GM19025 (cell line): Measurements from ENCODE around the gene PALLD.

Experiments used
- ATAC-seq: cut with Tn5 transposase; IDR thresholded peaks from one replicate; pipeline ENCODE4 v1.9.1; 2021; ENCODE audit warnings: mild to moderate bottlenecking, low read depth, moderate library complexity; ENCODE audit not compliant: unreplicated experiment

Gene PALLD

GRCh38 chr4:168659741-168660465 lies 163.1 kb downstream of the PALLD start:
- no peak for ATAC-seq

GRCh38 chr4:168662297-168662984 lies 165.6 kb downstream of the PALLD start:
- ATAC-seq: no peak

DNA sequence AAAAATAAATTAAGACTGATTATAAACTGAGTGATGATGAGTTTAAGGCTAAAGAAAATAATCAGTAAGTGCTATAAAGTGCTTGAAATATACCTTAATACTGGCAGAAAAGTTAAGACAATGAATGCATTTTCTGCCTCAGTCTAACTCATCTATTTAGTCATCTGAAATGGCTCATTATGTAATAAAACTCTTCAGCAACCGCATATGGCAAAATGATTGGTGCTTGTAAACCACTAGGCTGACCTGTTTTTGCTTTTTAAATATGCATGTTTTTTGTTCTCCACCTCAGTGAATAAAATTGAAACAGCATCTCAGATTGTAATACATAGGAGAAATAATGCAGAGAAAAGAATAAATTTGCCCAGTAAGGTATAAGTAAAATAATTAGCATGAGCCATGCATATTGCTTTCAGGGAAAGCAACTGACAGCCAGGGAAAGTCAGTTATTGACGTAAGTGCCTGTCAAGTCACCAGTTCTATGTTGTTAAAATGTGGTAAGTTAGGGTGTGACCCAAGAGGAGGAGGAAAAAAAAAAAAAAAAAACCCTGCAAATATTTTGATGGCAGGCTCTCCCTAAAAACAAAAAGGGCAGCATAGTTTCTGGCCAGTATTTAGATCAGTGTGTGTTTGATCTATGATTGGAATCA lies 167.5 kb downstream of the PALLD start:
- ATAC-seq: no peak

GRCh38 chr4:168666531-168666930 lies 169.7 kb downstream of the PALLD start:
- ATAC-seq: no peak

DNA sequence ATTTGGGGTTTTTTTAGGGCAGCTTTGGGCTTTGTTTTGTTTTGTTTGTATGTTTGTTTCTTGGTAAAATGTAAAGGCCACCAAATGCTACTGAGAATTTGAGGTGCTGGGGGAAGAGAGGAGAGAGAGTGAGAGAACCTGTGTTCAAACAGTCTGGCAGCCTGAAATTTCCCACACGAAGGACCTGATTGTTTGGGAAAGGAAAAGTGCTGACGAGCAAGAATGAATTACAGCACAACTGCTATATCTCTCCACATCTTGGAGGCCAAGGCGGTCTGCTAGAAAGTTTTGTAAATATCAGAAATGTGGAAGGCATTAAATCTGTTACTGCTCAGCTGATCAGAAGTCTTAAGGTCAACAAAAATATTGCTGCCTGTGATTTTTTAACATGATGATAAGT lies 170.5 kb downstream of the PALLD start:
- ATAC-seq: no peak

- ATAC-seq: no peak
Observed at GRCh38 chr4:168667921-168668320, 171.1 kb downstream of the PALLD start.

DNA sequence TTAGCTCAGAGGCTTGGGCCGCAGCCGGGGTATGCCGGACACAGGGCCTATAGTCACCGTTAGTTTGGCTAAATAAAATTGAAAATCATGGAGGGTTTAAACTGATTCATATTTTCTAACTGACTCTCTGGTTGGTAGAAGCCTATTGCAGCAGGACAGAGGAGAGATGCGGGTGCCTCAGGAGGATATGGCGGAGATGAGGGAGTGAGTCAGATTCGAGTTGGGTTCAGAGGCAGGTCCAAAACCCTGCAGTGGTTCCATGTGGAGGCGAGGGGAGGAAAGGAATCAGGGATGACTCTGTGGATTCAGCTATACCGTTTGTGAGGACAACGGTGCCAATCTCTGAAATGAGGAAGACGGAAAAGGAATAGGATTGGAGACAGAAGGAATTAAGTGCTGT lies 176.6 kb downstream of the PALLD start:
- ATAC-seq: no peak

- no peak for ATAC-seq
Observed at GRCh38 chr4:168674077-168674747, 177.4 kb downstream of the PALLD start.

- ATAC-seq: no peak
Observed at GRCh38 chr4:168674866-168675265, 178.0 kb downstream of the PALLD start.

GRCh38 chr4:168677063-168677462 lies 180.2 kb downstream of the PALLD start:
- ATAC-seq: no peak

GRCh38 chr4:168677879-168678278 lies 181.0 kb downstream of the PALLD start:
- no peak for ATAC-seq

GRCh38 chr4:168678751-168679366 lies 182.0 kb downstream of the PALLD start:
- no peak for ATAC-seq

- no peak for ATAC-seq
Observed at GRCh38 chr4:168679397-168679796, 182.5 kb downstream of the PALLD start.

DNA sequence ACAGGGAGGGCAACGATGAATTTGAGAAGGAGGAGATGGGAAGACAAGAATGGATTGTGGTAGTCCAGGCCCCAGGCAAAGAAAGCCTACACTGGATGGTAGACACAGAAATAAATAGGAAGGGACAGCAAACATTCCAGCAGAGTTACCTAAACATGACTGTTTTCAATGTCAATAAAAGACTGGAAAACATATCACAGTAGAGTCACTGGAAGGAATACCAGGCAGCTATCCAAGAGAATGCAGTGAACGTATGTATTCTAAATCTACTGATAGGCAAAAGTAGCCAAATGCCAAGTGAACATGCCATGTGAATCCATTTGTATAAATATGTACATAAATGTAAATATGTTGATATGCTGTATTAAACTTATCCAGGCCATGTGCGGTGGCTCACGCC lies 183.0 kb downstream of the PALLD start:
- no peak for ATAC-seq

DNA sequence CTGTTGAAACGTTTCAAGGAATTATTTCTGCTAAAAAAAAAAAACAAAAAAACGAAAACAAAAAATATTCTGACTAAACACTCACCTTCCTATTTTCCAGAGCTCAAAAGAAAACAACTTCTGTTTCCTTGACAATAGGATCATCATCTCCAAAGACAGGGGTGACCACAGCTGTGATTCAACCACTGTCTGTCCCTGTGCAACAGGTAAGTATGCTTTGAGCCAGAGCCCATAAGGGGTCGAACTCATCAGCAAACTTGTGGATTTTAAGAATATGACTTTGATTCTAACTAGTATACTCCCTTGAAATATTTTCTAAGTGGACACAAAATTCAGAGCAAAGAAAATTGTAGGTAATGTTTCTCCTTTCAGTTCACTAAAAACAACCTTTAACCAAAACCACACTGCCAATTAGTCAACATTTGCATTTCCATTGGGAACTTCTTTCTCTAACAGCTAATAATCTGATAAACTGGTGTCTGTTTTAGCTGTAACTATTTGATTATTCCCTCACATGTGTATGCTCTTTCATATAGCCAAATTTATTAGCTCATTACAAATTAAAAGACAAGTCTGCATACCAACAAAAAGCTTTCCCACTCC lies 186.1 kb downstream of the PALLD start:
- no peak for ATAC-seq

- no peak for ATAC-seq
Observed at GRCh38 chr4:168683595-168683994, 186.7 kb downstream of the PALLD start.

GRCh38 chr4:168685136-168685809 lies 188.4 kb downstream of the PALLD start:
- ATAC-seq: peak; percentile 79

DNA sequence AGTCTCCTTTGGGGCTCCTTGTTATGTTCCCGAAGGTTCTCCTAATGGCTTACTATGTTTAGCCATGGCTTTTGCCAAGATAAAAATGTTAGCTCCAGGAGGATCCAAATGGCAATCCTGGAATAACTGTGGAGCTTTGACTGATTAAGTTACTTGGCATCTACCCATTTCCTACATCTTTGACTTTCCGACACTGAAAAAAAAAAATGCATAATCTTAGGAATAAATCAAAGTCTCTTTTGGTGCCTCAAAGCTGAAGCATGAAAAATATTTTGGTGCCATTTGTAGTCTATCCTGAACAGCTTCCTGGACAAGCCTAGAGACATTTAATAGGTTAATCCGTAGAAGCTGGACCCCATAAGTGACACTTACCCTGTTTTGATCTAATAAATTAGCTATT lies 191.7 kb downstream of the PALLD start:
- ATAC-seq: no peak

DNA sequence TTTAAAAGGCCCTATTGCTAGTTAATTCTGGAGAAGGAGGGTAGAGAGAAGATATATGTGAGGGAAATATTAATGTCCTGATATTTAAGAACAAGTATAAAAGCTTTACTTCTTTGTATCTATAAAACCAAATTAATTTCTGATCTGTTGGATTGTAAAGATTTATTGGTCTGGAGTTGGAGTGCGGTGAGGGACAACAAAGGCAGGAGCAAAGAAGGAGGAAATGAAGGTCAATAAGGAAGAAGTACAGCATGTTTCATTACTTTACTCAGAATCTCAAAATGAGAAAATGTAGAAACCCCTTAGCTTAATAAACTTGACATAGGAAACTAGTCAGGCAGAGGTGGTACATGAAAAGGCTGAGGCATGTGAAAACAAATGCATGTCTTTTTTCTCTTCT lies 192.9 kb downstream of the PALLD start:
- no peak for ATAC-seq

DNA sequence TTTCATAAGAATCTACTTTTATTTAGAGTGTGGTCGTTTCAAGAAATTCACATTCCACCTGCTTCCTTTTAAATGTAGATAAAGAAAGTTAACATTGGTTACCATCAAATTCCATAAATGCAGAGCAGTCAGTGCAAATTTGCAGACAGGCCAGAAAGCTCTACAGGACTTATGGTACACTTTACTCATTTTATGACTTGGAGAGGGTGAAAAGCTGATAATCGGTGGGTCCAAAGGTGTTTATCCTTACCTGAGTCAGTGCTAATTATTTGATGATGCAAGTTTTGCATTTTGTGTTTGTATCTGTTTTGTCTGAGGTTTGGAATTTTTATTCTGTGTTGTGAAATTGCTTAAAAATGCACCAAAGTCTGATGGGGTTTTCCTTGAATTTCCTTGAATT lies 193.3 kb downstream of the PALLD start:
- ATAC-seq: no peak
